WI38 (cell line): ENCODE results near the gene SHB.
A peak's percentile ranks its signal among the peaks of the same experiment; 100 is the strongest.

Experiments
- H3K4me3 ChIP-seq: 2 replicates; pipeline ENCODE4 v1.5.1; 2011; ENCODE audit warnings: low read depth, mild to moderate bottlenecking, control low read depth, low read length
- TF ChIP-seq, protein P1 (sequence below): IDR thresholded peaks from 2 replicates; pipeline ENCODE4 v1.5.1; 2012; ENCODE audit warnings: low read depth, mild to moderate bottlenecking, control low read depth, low read length

The SHB gene

DNA sequence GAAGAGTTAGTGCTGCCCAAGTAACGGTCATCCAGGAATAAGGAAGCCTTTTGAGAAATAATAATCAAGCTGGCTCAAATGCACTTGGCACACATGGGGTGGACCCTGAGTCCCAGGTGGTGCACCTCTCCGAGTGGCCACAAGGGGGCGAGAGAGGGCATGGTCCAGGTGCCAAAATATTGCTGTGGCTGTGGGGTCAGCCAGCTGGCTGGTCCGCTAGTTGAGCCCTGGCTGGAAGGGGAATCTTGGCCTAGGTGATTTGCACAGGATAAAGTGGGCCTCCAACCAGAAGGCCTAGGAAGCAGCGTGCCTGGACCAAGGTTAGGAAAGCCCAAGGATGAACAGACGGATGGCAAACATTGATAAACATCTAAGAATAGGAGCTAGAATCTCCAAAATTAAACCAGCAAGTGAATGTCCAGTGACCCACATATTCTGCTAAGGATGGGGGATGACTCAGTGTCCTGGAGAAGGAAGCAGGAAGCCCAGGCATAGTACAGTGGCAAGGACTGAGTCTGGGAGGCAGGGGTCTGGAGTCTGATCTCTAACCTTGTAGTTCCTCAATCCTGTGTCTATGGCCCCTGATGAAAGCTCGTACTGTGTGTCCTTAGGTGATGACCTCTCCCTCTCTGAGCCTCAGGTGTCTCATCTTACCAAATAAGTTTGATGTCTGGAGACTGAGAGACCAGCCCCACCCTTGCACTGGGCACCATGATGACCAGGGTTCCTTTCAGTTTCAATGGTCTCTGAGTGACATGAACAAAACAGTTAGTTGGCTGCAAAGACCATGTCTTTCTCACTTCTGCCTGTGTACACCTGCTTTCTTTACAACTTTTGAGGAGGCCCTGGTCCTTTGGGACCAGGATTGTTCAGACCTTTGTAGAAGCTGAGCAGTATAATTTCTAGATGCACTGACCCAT lies 19.2 kb upstream of the SHB start:
- no peak overlapping the region for H3K4me3 ChIP-seq
- TF ChIP-seq, protein P1, sequence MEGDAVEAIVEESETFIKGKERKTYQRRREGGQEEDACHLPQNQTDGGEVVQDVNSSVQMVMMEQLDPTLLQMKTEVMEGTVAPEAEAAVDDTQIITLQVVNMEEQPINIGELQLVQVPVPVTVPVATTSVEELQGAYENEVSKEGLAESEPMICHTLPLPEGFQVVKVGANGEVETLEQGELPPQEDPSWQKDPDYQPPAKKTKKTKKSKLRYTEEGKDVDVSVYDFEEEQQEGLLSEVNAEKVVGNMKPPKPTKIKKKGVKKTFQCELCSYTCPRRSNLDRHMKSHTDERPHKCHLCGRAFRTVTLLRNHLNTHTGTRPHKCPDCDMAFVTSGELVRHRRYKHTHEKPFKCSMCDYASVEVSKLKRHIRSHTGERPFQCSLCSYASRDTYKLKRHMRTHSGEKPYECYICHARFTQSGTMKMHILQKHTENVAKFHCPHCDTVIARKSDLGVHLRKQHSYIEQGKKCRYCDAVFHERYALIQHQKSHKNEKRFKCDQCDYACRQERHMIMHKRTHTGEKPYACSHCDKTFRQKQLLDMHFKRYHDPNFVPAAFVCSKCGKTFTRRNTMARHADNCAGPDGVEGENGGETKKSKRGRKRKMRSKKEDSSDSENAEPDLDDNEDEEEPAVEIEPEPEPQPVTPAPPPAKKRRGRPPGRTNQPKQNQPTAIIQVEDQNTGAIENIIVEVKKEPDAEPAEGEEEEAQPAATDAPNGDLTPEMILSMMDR, result peak; percentile 98

DNA sequence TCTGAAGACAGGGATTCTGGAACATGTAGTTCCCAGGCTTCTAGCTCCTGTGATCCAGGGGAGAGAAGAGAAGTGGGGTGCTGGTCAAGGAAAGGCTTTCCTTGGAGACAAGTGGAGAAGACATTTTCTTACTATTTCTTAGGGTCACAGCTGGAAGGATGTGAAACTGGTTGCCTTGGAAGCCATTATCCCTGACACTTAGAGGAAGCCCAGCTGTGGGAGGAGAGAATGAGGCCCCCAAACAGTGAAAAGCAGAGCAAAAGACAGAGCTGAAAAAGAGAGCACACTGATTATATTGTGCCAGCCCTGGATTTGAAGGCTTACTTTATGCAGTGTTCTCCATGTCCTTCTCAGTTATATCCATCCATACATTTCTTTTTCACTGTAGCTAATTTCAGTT lies 17.5 kb upstream of the SHB start:
- H3K4me3 ChIP-seq, result no peak overlapping the region
- TF ChIP-seq, protein P1, result no peak

DNA sequence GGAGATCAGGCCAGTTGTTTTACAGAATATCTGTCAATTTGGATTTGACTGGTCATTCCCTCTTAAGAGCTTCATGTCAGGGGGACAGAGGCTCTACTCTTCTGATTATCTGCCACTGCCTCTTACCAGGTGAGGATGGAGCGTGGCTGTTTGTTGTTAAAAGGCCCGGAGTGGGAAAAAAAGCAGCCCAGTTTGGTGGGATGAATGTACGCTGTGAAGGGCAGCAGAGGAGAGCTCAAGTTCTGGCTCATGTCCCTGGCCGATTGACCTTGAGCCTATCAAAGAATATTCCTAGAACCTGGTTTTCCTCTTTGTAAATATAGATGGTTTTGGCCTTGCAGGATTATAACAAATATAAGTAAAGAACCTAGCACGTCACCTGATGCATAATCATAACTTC lies 16.3 kb upstream of the SHB start:
- TF ChIP-seq, protein P1, result no peak
- no peak overlapping the region for H3K4me3 ChIP-seq

DNA sequence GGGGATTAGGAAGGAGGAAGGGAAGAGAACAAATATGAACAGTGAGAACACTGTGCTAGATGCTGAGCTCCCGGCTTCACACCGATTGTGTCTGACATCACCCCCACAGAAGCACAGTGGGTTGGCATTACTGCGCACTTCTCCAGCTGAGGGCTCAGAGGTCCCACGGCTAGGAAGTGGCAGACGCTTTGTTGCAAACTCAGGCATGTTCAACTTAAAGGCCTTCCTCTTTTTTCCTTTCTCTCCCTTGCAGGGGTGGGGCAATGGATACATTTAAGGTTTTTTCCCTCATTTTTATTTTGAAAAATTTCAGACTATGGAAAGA lies 15.5 kb upstream of the SHB start:
- TF ChIP-seq, protein P1, result no peak
- no peak overlapping the region for H3K4me3 ChIP-seq

DNA sequence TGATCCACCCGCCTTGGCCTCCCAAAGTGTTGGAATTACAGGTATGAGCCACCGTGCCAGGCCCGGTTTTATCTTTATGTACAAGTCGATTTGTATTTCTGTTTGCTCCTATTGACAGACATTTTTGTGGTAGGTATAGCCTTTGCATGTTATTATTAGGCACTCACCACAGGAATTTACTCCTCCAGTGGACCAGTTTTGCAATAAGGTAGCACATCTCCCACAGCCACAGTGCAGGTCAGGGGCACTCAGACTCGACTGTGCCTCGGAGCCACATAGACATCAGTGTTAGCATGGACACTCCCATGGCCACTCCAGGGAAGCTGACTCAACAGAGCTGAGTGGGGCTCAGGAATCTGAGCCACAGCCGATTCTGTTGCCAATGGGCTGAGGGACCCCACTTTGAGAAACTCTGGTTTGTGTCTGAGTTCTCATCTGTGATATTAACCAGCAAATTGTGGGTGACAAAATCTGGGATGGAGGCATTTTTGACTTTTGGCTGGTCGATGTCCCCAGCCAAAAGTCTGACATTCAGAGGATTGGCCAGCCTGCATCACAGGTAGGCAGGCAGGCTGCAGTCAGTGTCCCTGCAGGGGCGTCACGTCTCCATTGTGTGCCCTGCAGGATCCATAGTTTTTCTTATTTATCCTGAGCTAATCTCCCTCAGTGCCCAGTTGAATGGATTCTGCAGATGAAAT lies 15.0 kb upstream of the SHB start:
- TF ChIP-seq, protein P1, result no peak
- H3K4me3 ChIP-seq, result no peak overlapping the region

DNA sequence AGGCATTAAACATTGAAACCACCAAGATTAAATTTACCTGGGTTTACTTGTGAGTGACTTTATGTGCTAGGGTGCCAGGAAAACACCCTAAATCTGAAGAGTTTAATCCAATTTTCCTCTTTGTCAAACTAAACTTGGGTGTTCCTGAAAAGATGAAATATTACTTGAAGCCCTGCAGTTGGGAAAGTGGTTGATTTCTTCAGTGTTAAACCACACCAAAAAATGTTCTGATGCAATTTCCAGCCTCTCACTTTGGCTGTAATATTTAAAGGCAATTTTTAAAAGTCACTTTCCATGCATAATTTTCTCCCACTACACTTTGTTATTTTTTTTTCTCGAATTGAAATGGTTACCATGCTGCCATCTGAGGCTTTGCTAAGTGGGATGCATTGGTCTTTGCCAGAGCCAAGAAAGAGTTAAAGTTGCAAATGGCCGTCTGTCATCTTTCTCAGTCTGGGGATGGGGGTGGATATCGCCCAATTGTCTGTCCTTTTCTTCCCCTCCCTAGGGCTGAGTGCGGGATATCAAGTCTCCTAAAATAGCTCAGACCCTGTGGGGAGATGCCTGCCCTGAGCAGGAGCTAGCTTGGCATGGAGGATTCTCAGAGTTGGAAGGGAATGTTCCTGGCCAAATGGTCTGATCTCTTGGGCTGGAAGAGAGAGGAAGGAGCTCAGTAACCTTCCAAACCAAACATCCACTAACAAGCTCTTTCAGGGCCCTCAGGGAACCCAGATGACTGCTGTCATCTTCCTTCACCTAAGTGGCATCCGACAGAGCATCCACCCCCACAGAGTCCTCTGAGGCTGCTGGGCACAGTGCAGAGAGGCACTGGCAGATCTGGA lies 13.6 kb upstream of the SHB start:
- H3K4me3 ChIP-seq, result no peak overlapping the region
- TF ChIP-seq, protein P1, result no peak
